ENCODE measurements around the gene EFCAB6. TPM values are rescaled to one million over a fixed set of nuclear protein-coding genes. Genes with fewer than 3 reads are reported as not detected.

Gene EFCAB6
- total RNA-seq = 0.27 and 0.36 TPM in 2 replicates

GRCh38 chr22:43812149-43812842, at the start of gene EFCAB6:
EFCAB6 (minus strand) TSS chr22:43812305; CDS start chr22:43782318, 29,987 bp downstream.

Small RNAs within 50 kb of the gene (small RNA-seq; reads per million reads assigned to genes)
- gene HMGN2P9 = not detected

Other genes with a start within 250 kb of the EFCAB6 start
- gene SULT4A1, start 50.2 kb upstream of the EFCAB6 start, total RNA-seq = 0.53 TPM in 1 of 2 replicates, not detected in the other
- gene PNPLA5, start 79.7 kb upstream of the EFCAB6 start, total RNA-seq = not detected in 2 replicates
- 1.1 and 6.4 TPM in 2 replicates for gene PNPLA3, start 111.5 kb upstream of the EFCAB6 start, total RNA-seq
- 59.2 TPM in 2 replicates for gene SAMM50, start 143.1 kb upstream of the EFCAB6 start, total RNA-seq
- 111 and 121 TPM in 2 replicates for gene PARVB, start 212.0 kb upstream of the EFCAB6 start, total RNA-seq